ENCODE measurements around the gene FAM20B.

DNA sequence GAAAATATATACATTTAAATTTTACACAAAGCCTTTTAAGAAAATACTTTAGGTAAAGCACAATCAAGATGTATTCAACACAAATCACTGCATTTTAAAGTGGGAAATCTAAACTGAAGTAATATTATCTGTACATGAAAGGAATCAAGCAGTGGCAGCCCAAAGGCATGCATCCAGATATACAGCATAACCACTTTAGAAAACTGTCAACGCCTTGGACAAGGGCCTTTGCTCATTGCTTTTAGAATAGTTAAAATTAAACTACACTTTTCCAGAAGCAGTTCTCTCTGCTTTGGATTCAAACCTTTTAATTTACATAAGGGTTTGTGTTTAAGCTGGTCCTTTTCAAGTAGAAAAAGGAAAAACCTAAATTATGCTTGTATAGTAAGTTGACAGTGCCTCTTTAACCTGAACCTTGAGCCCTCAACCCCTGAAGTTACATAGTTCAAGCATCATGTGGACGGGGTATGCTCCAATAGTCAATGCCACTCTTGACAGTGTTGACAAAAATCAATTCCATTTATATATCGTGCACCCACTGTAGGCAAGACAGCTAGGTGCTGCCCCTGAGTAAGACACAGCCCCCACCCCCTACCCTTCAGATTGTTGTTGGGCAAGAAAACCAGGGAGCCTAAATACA lies 79.0 kb downstream of the FAM20B start:
- TF ChIP-seq, protein P1, sequence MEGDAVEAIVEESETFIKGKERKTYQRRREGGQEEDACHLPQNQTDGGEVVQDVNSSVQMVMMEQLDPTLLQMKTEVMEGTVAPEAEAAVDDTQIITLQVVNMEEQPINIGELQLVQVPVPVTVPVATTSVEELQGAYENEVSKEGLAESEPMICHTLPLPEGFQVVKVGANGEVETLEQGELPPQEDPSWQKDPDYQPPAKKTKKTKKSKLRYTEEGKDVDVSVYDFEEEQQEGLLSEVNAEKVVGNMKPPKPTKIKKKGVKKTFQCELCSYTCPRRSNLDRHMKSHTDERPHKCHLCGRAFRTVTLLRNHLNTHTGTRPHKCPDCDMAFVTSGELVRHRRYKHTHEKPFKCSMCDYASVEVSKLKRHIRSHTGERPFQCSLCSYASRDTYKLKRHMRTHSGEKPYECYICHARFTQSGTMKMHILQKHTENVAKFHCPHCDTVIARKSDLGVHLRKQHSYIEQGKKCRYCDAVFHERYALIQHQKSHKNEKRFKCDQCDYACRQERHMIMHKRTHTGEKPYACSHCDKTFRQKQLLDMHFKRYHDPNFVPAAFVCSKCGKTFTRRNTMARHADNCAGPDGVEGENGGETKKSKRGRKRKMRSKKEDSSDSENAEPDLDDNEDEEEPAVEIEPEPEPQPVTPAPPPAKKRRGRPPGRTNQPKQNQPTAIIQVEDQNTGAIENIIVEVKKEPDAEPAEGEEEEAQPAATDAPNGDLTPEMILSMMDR (IDR thresholded peaks at IDR 0.05), result no peak
- TF ChIP-seq EZH2 (IDR thresholded peaks at IDR 0.05; ENCODE audit: borderline replicate concordance, insufficient read depth, low read depth, low read length, poor library complexity, severe bottlenecking), result no peak

Measured in B cell (primary cell).